Omental fat pad (tissue), 4 donors: Measurements from ENCODE around the gene ZNF428. TPM values are rescaled to one million over a fixed set of nuclear protein-coding genes. Genes with fewer than 3 reads are reported as not detected.

Source experiments
- ATAC-seq: fragments of 150-250 bp; one replicate; pipeline ENCODE4 v1.9.1; 2016; ENCODE audit warnings: mild to moderate bottlenecking, moderate library complexity; ENCODE audit not compliant: low FRiP score
- DNase-seq: peaks from one replicate; pipeline ENCODE4 v3.0.0-alpha.2; 2019; ENCODE audit warnings: low spot score
- small RNA-seq: library from RNA; depleted of rRNA; stranded (forward); fragments of <200 nt; gene quantifications from one replicate; pipeline ENCODE3, GENCODE V24; 2016
- total RNA-seq, 4 donors: library from RNA; depleted of rRNA; stranded (reverse); fragments of >200 nt; gene quantifications; one replicate each; pipeline ENCODE4 v1.1.0, GENCODE V29; 2016
- TF ChIP-seq, protein P1 (sequence below), 3 donors: fragments of 450-650 bp; IDR thresholded peaks; one replicate each; pipeline ENCODE4 v1.5.1; 2016 to 2017; ENCODE audit warnings: antibody characterized with exemption in 3 of 3, mild to moderate bottlenecking in 3 of 3, moderate library complexity in 2 of 3

Gene ZNF428
- total RNA-seq, 4 donors from 2014 or later = 15.4 to 22.1 (median 16.2) TPM

DNA sequence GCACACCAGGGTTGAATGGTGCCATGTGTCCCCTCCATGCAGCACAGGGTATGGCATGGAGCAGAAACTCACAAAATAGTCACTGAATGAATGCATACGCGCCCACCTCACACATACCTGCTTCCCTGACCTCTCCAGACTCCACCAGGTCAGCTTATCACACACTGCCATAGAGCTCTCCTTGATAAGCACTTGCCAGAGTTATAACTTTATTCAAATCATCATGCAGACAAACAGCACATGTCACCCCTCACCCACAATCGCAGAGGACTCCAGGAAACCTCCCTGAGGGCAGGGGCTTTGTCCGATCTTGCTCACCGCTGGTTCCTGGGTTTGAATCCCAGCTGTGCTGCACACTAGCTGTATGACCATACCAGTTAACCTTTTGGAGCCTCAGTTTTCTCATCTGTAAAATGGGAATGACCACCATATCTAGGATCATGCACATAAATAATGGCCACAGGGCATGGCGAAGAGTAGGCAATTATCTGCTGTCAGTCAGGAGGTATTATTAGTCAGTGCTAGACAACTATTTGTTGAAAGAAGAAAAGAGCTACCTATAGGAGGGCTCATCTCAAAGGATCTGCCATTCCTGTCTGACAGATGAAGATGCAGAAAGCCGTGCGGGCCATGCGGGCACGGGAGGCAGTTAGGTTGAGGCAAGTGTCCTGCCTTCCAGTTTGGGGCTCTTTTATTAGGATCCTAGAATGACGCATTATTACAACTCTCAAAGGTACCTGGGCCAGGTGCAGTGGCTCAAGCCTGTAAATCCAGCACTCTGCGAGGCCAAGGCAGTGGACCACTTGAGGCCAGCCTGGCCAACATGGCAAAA lies 58.1 kb downstream of the ZNF428 start:
- ATAC-seq (no peak), DNase-seq (no peak)
- TF ChIP-seq, protein P1, sequence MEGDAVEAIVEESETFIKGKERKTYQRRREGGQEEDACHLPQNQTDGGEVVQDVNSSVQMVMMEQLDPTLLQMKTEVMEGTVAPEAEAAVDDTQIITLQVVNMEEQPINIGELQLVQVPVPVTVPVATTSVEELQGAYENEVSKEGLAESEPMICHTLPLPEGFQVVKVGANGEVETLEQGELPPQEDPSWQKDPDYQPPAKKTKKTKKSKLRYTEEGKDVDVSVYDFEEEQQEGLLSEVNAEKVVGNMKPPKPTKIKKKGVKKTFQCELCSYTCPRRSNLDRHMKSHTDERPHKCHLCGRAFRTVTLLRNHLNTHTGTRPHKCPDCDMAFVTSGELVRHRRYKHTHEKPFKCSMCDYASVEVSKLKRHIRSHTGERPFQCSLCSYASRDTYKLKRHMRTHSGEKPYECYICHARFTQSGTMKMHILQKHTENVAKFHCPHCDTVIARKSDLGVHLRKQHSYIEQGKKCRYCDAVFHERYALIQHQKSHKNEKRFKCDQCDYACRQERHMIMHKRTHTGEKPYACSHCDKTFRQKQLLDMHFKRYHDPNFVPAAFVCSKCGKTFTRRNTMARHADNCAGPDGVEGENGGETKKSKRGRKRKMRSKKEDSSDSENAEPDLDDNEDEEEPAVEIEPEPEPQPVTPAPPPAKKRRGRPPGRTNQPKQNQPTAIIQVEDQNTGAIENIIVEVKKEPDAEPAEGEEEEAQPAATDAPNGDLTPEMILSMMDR (IDR thresholded peaks at IDR 0.05) = no peak

DNA sequence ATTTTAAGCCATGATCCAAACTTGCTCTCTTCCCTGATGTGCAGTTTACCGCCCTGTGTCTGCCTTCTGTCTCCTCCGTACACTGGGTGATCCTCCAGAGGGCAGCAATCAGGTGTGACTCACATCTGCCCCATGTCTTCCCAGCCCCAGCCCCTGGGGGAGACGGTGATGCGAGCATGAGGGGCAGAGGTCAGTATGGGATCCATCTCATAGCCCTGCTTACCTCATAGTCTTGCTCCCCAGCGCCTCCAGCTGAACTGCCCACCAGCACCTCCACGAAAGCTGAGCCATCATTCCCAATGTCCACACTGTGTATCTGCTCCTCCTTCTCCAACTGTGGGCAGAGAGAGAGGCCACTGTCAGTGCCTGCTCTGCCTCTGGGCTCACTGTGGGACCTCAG lies 58.7 kb downstream of the ZNF428 start:
- DNase-seq (no peak), ATAC-seq (no peak)
- TF ChIP-seq, protein P1 (IDR thresholded peaks at IDR 0.05) = no peak

Small RNA genes within 50 kb of the gene (small RNA-seq; reads per million reads assigned to genes)
- not detected for gene RN7SL368P

Other genes starting within 250 kb of the ZNF428 start
- gene TEX101, start 204.7 kb downstream of the ZNF428 start, total RNA-seq = not detected
- gene LYPD3, start 154.0 kb downstream of the ZNF428 start, total RNA-seq = 10 to 100 TPM in 1 of 4 donors, 1 to 10 TPM in 1, under 1 TPM in 1, not detected in 1; 0.47 to 26.4 (median 1.9) TPM
- 1 to 10 TPM; 2.0 to 8.7 (median 3.9) TPM for gene PHLDB3, start 114.9 kb downstream of the ZNF428 start, total RNA-seq
- 10 to 100 TPM; 32.4 to 52.3 (median 41.3) TPM for gene ETHE1, start 92.4 kb downstream of the ZNF428 start, total RNA-seq
- gene ZNF575, start 86.4 kb downstream of the ZNF428 start, total RNA-seq = under 1 TPM in 1 of 4 donors, not detected in 3; 0.47 TPM
- gene XRCC1, start 44.1 kb downstream of the ZNF428 start, total RNA-seq = 10 to 100 TPM; 13.0 to 24.1 (median 15.8) TPM
- gene PINLYP, start 43.8 kb downstream of the ZNF428 start, total RNA-seq = 10 to 100 TPM in 2 of 4 donors, 1 to 10 TPM in 2; 3.8 to 18.4 (median 8.6) TPM
- 10 to 100 TPM; 14.4 to 24.0 (median 17.6) TPM for gene IRGQ, start 23.5 kb downstream of the ZNF428 start, total RNA-seq
- 10 to 100 TPM; 12.3 to 15.0 (median 13.3) TPM for gene ZNF576, start 23.0 kb downstream of the ZNF428 start, total RNA-seq
- gene SRRM5, start 7.5 kb downstream of the ZNF428 start, total RNA-seq = under 1 TPM in 3 of 4 donors, not detected in 1; 0.12 to 0.46 (median 0.38) TPM
- gene CADM4, start 20.2 kb upstream of the ZNF428 start, total RNA-seq = 1 to 10 TPM in 3 of 4 donors, under 1 TPM in 1; 0.79 to 3.5 (median 2.5) TPM
- 100 to 1,000 TPM in 2 of 4 donors, 10 to 100 TPM in 2; 36.3 to 250 (median 88.0) TPM for gene PLAUR, start 50.5 kb upstream of the ZNF428 start, total RNA-seq
- gene IRGC, start 96.4 kb upstream of the ZNF428 start, total RNA-seq = not detected
- gene SMG9, start 135.3 kb upstream of the ZNF428 start, total RNA-seq = 10 to 100 TPM; 13.7 to 22.8 (median 15.5) TPM
- gene KCNN4, start 161.3 kb upstream of the ZNF428 start, total RNA-seq = 10 to 100 TPM in 1 of 4 donors, 1 to 10 TPM in 2, under 1 TPM in 1; 0.74 to 19.1 (median 2.6) TPM
- 10 to 100 TPM in 1 of 4 donors, 1 to 10 TPM in 2, under 1 TPM in 1; 0.95 to 15.0 (median 2.4) TPM for gene LYPD5, start 182.8 kb upstream of the ZNF428 start, total RNA-seq
- 10 to 100 TPM in 1 of 4 donors, 1 to 10 TPM in 3; 4.8 to 20.5 (median 7.3) TPM for gene ZNF283, start 207.7 kb upstream of the ZNF428 start, total RNA-seq